IPS-NIHi11 (cell line): ENCODE results near the gene ARL4A.

Experiments
- DNase-seq: peaks from one replicate; pipeline ENCODE4 v3.0.0; 2012; ENCODE audit warnings: mixed read lengths, low spot score

The ARL4A gene

GRCh38 chr7:12726908-12727307 lies 39.5 kb downstream of the ARL4A start:
- DNase-seq = no peak

- DNase-seq = no peak
Measured at GRCh38 chr7:12727455-12728191, 40.2 kb downstream of the ARL4A start.

- no peak for DNase-seq
Measured at GRCh38 chr7:12728192-12728538, 40.7 kb downstream of the ARL4A start.

GRCh38 chr7:12729112-12729511 lies 41.7 kb downstream of the ARL4A start:
- peak; percentile 73 for DNase-seq

- no peak for DNase-seq
Measured at GRCh38 chr7:12730523-12730922, 43.1 kb downstream of the ARL4A start.

DNA sequence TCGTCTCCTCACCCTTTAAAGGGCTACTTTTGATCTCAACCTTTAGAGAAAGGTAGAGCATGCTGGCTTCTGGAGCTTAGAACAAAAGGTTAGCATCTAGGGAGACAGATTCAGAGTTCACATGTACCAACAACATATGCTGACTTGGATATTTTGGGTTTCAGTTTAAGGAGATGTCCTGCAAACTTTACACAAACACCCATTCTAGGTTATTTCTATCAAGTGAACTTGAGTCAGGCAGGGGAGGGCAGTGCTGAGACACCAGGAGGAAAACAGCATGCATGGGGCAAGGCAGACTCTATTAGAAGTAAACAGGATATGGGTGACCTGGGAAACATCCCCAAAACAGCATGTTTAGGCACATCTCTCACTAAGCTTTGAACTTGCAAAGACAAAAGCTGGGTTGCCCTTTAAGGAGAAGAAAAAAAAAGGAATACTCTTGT lies 43.8 kb downstream of the ARL4A start:
- peak; percentile 34 for DNase-seq

DNA sequence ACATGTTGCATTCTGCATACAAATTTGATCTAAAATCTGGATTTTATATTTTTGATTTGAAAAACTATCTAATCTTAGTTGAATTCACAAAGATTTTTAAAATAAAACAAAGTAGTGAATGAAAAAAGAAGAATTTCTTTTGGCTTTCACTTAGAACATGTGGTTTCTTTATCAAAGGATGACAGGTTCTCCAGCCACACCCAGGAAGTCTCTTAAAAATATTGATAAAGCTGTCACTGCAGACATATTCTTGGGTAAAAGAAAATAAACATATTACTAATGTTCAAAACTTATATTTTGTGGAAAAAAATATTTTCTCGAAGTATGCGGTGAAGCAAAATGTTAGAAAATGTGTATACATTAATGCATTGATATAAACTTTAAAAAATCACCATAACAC lies 44.3 kb downstream of the ARL4A start:
- DNase-seq = no peak

DNA sequence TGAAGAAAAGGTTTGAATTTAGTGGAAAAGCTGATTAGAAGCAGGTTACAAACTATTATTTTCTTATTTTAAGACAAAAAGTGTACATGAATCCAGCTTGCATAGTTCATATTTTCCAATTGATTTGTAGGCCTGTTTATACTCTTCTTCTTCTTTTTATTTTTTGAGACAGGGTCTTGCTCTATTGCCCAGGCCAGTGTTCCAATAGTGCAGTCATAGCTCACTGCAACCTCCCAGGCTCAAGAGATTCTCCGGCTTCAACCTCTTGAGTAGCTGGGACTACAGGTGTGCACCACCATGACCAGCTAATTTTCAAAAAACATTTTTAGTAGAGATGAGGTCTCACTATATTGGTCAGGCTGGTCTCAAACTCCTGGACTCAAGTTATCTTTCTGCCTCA lies 45.0 kb downstream of the ARL4A start:
- no peak for DNase-seq

DNA sequence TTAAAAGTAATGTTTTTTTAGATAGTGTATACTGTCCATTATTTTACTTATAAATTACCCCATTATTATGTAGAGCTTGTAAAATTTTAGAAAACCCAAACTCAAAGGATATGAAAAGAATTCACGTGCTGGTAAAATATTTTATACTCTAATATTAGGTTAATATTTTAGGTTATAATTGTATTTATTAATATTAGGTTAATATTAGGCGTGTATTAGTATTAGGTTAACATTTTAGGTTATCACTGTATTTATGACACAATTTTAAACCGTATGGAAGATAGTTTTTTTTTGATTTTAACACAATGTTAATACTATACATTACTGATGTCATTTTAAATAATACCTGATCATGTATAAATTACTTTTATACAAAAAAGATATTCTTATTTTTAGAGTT lies 48.5 kb downstream of the ARL4A start:
- no peak for DNase-seq

DNA sequence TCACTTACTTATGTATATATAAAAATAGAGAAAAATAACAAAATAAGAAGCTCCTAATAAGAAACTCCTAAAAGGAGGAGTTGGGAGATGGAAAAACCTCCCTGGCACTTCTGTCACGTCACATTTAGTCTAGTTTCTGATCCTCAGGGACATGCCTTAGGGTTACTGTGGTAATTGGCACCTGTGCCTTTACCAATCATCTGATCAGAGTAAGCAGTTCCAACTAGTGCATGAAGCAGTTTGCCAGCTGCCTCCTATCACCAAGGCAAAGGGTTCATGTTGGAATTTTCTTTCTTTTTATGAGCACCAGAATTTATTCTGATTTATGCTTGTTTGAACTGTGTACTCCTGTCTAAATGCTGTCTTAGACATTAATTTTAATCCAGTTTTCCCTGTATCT lies 49.9 kb downstream of the ARL4A start:
- no peak for DNase-seq

DNA sequence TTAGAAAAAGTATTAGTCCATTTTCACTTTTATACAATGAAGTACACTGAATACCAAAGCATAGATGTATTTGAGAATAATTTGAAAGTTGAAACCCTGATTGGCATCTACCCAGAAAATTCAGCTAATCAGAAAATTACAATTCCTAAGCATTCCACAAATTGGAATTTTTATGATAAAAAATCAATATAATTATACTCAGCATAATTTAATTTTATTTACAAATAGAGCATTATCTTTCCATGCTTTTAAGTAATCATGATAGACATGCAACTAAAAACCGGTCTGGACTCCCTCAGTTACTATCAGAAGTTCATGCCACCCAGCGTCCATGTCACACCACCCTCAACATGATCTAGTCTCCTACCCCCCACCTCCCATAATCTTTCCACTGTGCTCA lies 50.4 kb downstream of the ARL4A start:
- no peak for DNase-seq

GRCh38 chr7:12738665-12739064 lies 51.2 kb downstream of the ARL4A start:
- DNase-seq = no peak
